Keratinocyte (primary cell): ENCODE measurements around the gene TAS2R40.

Experiments
- CTCF ChIP-seq, 3 experiments: IDR thresholded peaks in 1 of 3; conservative IDR thresholded peaks in 1 of 3; optimal IDR thresholded peaks in 1 of 3; 2 replicates in 2 of 3; 3 replicates in 1 of 3; pipeline versions ENCODE3 to v1.5.1; 2011; ENCODE audit warnings: low read length in 3 of 3, mild to moderate bottlenecking in 3 of 3, moderate library complexity in 2 of 3, control low read depth in 1 of 3, inconsistent platforms in 1 of 3; ENCODE audit not compliant: insufficient read depth in 2 of 3; ENCODE audit errors: extremely low read depth in 1 of 3
- EZH2 ChIP-seq: IDR thresholded peaks from one replicate; pipeline ENCODE4 v1.6.1; 2012; ENCODE audit warnings: inconsistent platforms, mild to moderate bottlenecking, low read length, moderate library complexity

GRCh38 chr7:143255564-143255963 lies 33.7 kb downstream of the TAS2R40 start:
- TF ChIP-seq CTCF (optimal IDR thresholded peaks at IDR 0.05 in 1 of 3, IDR thresholded peaks at IDR 0.05 in 1 of 3, conservative IDR thresholded peaks at IDR 0.05 in 1 of 3; ENCODE audit: extremely low read depth in 1 of 3, insufficient read depth in 2 of 3, low read length in 3 of 3) (no peak), EZH2 (no peak)
